ENCODE results near the gene TUBB3.

Gene TUBB3

GRCh38 chr16:89907055-89907814 lies 15.9 kb upstream of the TUBB3 start:
- no peak for DNase-seq (ENCODE audit: extremely low read depth, low read depth)

GRCh38 chr16:89908236-89908635 lies 14.9 kb upstream of the TUBB3 start:
- TF ChIP-seq CTCF (IDR thresholded peaks at IDR 0.05; ENCODE audit: low read depth, low read length, missing control alignments): no peak

More at GRCh38 chr16:89907055-89907814, 15.9 kb upstream of the TUBB3 start:
- no peak overlapping the region for H3K4me3 ChIP-seq (replicated peaks; ENCODE audit: low read depth, low read length)
- TF ChIP-seq CTCF (IDR thresholded peaks at IDR 0.05; ENCODE audit: low read depth, low read length, missing control alignments): no peak

GRCh38 chr16:89909777-89910716 lies 13.1 kb upstream of the TUBB3 start:
- TF ChIP-seq CTCF (IDR thresholded peaks at IDR 0.05; ENCODE audit: low read depth, low read length, missing control alignments): peak; percentile 92
- H3K4me3 ChIP-seq (replicated peaks; ENCODE audit: low read depth, low read length): no peak overlapping the region
- DNase-seq (ENCODE audit: extremely low read depth, low read depth): no peak

More at GRCh38 chr16:89908236-89908635, 14.9 kb upstream of the TUBB3 start:
- no peak for DNase-seq (ENCODE audit: extremely low read depth, low read depth)
- H3K4me3 ChIP-seq (replicated peaks; ENCODE audit: low read depth, low read length): no peak overlapping the region

- TF ChIP-seq CTCF (IDR thresholded peaks at IDR 0.05; ENCODE audit: low read depth, low read length, missing control alignments): no peak
- DNase-seq (ENCODE audit: extremely low read depth, low read depth): no peak
- no peak overlapping the region for H3K4me3 ChIP-seq (replicated peaks; ENCODE audit: low read depth, low read length)
Observed at GRCh38 chr16:89910717-89911354, 12.3 kb upstream of the TUBB3 start.

GRCh38 chr16:89911375-89911774 lies 11.8 kb upstream of the TUBB3 start:
- no peak for TF ChIP-seq CTCF (IDR thresholded peaks at IDR 0.05; ENCODE audit: low read depth, low read length, missing control alignments)
- no peak for DNase-seq (ENCODE audit: extremely low read depth, low read depth)
- no peak overlapping the region for H3K4me3 ChIP-seq (replicated peaks; ENCODE audit: low read depth, low read length)

- TF ChIP-seq CTCF (IDR thresholded peaks at IDR 0.05; ENCODE audit: low read depth, low read length, missing control alignments): no peak
- DNase-seq (ENCODE audit: extremely low read depth, low read depth): no peak
- no peak overlapping the region for H3K4me3 ChIP-seq (replicated peaks; ENCODE audit: low read depth, low read length)
Observed at GRCh38 chr16:89912143-89912542, 11.0 kb upstream of the TUBB3 start.
